Vagina (tissue), 2 donors: Measurements from ENCODE around the gene PHF20. TPM values are rescaled to one million over a fixed set of nuclear protein-coding genes. Genes with fewer than 3 reads are reported as not detected.

Experiments used
- DNase-seq, 2 donors: peaks; one replicate each; pipeline ENCODE4 v3.0.0-alpha.2; 2017; ENCODE audit errors: extremely low spot score in 2 of 2
- H3K27ac ChIP-seq: fragments of 200-600 bp; sonication (generic); one replicate; pipeline ENCODE4 v1.5.1; 2019
- H3K27me3 ChIP-seq: fragments of 200-600 bp; sonication (generic); one replicate; pipeline ENCODE4 v1.5.1; 2019
- H3K36me3 ChIP-seq, 2 donors: fragments of 200-600 bp; sonication (generic); one replicate each; pipeline ENCODE4 v1.5.1; 2017 to 2019
- H3K4me1 ChIP-seq: fragments of 200-600 bp; sonication (generic); one replicate; pipeline ENCODE4 v1.5.1; 2019
- H3K4me3 ChIP-seq, 2 donors: fragments of 200-600 bp; sonication (generic); 1 replicate in 1 of 2; 2 replicates in 1 of 2; pipeline ENCODE4 v1.5.1; 2016 to 2019
- H3K9me3 ChIP-seq: fragments of 200-600 bp; sonication (generic); one replicate; pipeline ENCODE4 v1.5.1; 2019
- POLR2A ChIP-seq, 2 donors: fragments of 450-650 bp; IDR thresholded peaks; one replicate each; pipeline ENCODE4 v1.6.1; 2017; ENCODE audit warnings: antibody characterized with exemption in 2 of 2, mild to moderate bottlenecking in 2 of 2, moderate library complexity in 2 of 2
- POLR2AphosphoS5 ChIP-seq, 2 donors: sonication (generic); formaldehyde crosslinking; IDR thresholded peaks; one replicate each; pipeline ENCODE4 v1.9.0; 2017; ENCODE audit warnings: antibody characterized with exemption in 2 of 2, mild to moderate bottlenecking in 2 of 2, low read depth in 1 of 2; ENCODE audit not compliant: insufficient read depth in 1 of 2
- intact Hi-C: fragments of 100-400 bp; cut with DNase I; formaldehyde crosslinking; loops from one replicate; pipeline ENCODE4 v1.15.1; 2023
- total RNA-seq: library from RNA; depleted of rRNA; stranded (reverse); fragments of >200 nt; gene quantifications from one replicate; pipeline ENCODE4 v1.2.3, GENCODE V29; 2016
- TF ChIP-seq, protein P1 (sequence below), 3 experiments: fragments of 450-650 bp in 2 of 3; fragments of 200-600 bp in 1 of 3; sonication (generic) in 1 of 3; IDR thresholded peaks; one replicate each; pipeline ENCODE4 v1.5.1; 2017 to 2019; ENCODE audit warnings: antibody characterized with exemption in 3 of 3, mild to moderate bottlenecking in 2 of 3, moderate library complexity in 2 of 3

PHF20 gene
- total RNA-seq, 1 donor from 2014 or later: 37.3 TPM

DNA sequence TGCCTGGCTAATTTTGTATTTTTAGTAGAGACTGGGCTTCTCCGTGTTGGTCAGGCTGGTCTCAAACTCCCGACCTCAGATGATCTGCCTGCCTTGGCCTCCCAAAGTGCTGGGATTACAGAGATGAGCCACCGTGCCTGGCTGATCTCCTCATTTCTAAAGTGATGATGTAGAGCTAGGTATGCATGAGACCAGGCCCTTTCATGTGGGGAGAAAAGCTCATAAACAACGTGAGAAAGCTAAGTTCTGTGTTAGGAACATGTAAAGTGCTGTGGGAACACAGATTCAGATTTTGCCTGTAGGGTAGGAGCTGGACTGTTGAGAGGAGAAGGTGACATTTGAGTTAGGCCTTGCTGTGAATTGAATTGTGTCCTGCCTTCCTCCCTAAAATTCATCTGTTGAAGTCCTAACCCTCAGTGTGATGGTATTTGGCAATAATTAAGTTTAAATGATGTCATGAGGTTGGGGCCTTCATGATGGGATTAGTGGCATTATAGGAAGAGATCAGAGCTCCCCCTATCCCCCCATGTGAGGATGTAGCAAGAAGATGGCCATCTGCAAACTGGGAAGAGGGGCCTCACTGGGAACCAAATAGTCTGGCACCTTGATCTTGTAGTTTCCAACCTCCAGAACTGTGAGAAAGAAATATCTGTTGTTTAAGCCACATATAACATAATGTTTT is 133.3 kb downstream of the PHF20 start:
- peaks cover 0 to 1% of the 10 kb centered on the region in 2 donors for H3K36me3 ChIP-seq

DNA sequence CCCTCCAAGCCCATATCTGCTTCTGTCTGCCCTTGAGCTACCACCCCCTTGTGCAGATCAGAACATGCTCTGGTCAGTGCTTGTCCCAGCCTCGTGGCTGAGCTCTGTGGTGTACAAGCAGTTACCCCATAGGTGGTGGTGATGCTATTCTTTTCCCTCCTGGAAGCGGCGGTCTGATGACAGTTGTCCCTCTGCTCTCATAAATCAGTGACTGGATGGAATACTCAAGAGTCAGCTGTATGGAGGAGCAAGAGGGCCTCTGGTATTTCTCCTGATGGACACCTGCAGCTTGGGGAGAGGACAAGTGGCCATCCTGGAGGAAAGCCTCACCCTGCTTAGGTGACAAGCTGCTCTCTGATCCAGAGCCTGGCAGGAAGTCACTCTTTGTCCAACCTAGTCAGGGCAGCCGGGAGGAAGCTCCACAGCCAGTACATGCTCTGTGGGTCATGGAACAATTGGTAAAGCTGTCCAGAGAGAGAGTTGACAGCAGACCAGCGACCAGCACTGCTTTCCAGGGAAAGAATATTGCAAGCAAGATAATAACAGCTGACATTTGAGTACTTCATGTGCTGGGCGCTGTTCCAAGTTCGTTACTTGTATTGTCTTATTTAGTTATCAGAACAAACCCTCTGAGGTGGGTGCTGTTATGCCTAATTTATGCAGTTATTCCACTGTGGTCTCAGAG is 135.3 kb downstream of the PHF20 start:
- no peak for TF ChIP-seq POLR2A (IDR thresholded peaks at IDR 0.05)
- TF ChIP-seq, protein P1, sequence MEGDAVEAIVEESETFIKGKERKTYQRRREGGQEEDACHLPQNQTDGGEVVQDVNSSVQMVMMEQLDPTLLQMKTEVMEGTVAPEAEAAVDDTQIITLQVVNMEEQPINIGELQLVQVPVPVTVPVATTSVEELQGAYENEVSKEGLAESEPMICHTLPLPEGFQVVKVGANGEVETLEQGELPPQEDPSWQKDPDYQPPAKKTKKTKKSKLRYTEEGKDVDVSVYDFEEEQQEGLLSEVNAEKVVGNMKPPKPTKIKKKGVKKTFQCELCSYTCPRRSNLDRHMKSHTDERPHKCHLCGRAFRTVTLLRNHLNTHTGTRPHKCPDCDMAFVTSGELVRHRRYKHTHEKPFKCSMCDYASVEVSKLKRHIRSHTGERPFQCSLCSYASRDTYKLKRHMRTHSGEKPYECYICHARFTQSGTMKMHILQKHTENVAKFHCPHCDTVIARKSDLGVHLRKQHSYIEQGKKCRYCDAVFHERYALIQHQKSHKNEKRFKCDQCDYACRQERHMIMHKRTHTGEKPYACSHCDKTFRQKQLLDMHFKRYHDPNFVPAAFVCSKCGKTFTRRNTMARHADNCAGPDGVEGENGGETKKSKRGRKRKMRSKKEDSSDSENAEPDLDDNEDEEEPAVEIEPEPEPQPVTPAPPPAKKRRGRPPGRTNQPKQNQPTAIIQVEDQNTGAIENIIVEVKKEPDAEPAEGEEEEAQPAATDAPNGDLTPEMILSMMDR (IDR thresholded peaks at IDR 0.05): no peak
- TF ChIP-seq POLR2AphosphoS5 (IDR thresholded peaks at IDR 0.05; ENCODE audit: insufficient read depth in 1 of 2, low read depth in 1 of 2): no peak
- no peak overlapping the region for H3K27ac ChIP-seq
- no peak overlapping the region for H3K4me3 ChIP-seq
- H3K9me3 ChIP-seq: no peaks in the 10 kb centered on the region
- no peaks in the 10 kb centered on the region for H3K27me3 ChIP-seq
- H3K4me1 ChIP-seq: no peaks in the 10 kb centered on the region
- intact Hi-C loops: no loop called here
- peaks cover 0 to 5% of the 10 kb centered on the region in 2 donors for H3K36me3 ChIP-seq
- DNase-seq: no peak

More for the DNA sequence above, 133.3 kb downstream of the PHF20 start:
- no peak overlapping the region for H3K27ac ChIP-seq
- H3K4me3 ChIP-seq: no peak overlapping the region
- intact Hi-C loops: no loop called here
- no peaks in the 10 kb centered on the region for H3K4me1 ChIP-seq
- no peaks in the 10 kb centered on the region for H3K9me3 ChIP-seq
- TF ChIP-seq POLR2AphosphoS5 (IDR thresholded peaks at IDR 0.05; ENCODE audit: insufficient read depth in 1 of 2, low read depth in 1 of 2): no peak
- TF ChIP-seq, protein P1 (IDR thresholded peaks at IDR 0.05): no peak
- TF ChIP-seq POLR2A (IDR thresholded peaks at IDR 0.05): no peak
- DNase-seq: no peak
- no peaks in the 10 kb centered on the region for H3K27me3 ChIP-seq

DNA sequence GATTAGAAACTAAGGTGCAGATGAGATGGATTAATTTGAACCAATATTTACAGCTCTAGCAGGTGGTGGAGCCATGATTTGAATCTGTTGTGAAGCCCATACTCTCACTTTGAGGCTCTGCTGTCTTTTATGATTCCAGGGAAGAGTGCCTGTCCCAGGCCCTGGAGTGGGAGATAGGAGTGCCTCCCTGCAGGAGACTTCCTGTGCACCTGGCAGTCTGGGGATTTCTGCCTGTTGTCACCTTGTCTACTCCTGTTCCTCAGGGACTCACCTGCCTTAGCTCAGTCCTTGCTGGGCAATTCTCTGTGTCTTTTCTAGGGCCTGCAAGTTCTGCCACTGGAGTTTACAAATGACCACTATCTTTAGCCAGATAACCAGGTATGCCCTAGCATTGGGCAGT is 136.2 kb downstream of the PHF20 start:
- H3K36me3 ChIP-seq: peaks cover 0 to 5% of the 10 kb centered on the region in 2 donors
- no peak for DNase-seq
- H3K27ac ChIP-seq: no peak overlapping the region
- H3K9me3 ChIP-seq: no peaks in the 10 kb centered on the region
- H3K4me1 ChIP-seq: no peaks in the 10 kb centered on the region
- no peaks in the 10 kb centered on the region for H3K27me3 ChIP-seq
- TF ChIP-seq, protein P1 (IDR thresholded peaks at IDR 0.05): no peak
- no peak for TF ChIP-seq POLR2A (IDR thresholded peaks at IDR 0.05)
- no peak for TF ChIP-seq POLR2AphosphoS5 (IDR thresholded peaks at IDR 0.05; ENCODE audit: insufficient read depth in 1 of 2, low read depth in 1 of 2)
- intact Hi-C loops: no loop called here
- no peak overlapping the region for H3K4me3 ChIP-seq

DNA sequence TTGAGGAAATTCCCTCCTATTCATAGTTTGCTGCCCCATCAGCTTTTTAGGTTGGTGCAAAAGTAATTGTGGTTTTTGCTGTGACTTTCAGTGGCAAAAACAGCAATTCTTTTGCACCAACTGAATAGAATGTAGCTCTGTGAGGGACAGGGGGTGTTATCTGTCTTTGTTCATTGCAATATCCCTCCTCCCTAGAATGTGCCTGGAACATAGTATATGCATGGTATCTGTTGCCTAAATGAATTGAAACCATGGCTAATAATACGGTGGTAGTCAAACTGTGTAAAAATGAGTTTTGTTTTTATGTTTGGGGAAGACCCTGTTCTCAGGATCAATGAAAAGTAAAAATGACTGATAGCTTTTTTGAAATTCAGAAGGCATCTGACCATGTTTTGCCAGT is 137.4 kb downstream of the PHF20 start:
- H3K27ac ChIP-seq: no peak overlapping the region
- no peaks in the 10 kb centered on the region for H3K9me3 ChIP-seq
- peaks cover 0 to 17% of the 10 kb centered on the region in 2 donors for H3K36me3 ChIP-seq
- intact Hi-C loops: no loop called here
- TF ChIP-seq POLR2A (IDR thresholded peaks at IDR 0.05) (no peak), POLR2AphosphoS5 (IDR thresholded peaks at IDR 0.05; ENCODE audit: insufficient read depth in 1 of 2, low read depth in 1 of 2) (no peak)
- TF ChIP-seq, protein P1 (IDR thresholded peaks at IDR 0.05): no peak
- H3K4me3 ChIP-seq: no peak overlapping the region
- H3K27me3 ChIP-seq: no peaks in the 10 kb centered on the region
- no peak for DNase-seq
- no peaks in the 10 kb centered on the region for H3K4me1 ChIP-seq

DNA sequence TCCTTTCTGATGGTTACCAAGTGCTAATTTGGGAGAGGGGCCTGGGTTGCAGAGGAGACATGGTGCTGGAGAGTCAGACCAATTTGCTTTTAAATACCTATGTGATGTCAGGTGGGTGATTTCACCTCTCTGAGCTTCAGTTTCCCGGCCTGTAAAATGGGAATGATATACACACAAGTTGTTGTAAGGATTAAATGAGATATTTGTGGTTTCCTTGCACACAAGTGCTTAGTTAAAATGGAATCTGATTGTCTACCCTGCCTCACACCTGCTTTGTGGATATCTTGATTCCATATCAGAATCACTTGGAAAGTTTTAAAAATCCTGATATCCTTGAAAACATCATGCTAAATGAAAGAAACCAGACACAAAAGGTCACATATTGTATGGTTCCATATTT is 138.0 kb downstream of the PHF20 start:
- intact Hi-C loops: no loop called here
- Histone ChIP-seq H3K4me1 (no peaks in the 10 kb centered on the region), H3K27me3 (no peaks in the 10 kb centered on the region), H3K27ac (no peak overlapping the region), H3K4me3 (no peak overlapping the region), H3K36me3 (peaks cover 0 to 22% of the 10 kb centered on the region in 2 donors), H3K9me3 (no peaks in the 10 kb centered on the region)
- DNase-seq: no peak
- TF ChIP-seq POLR2AphosphoS5 (IDR thresholded peaks at IDR 0.05; ENCODE audit: insufficient read depth in 1 of 2, low read depth in 1 of 2): no peak
- TF ChIP-seq POLR2A (IDR thresholded peaks at IDR 0.05): no peak
- TF ChIP-seq, protein P1 (IDR thresholded peaks at IDR 0.05): no peak
